NB4 (cell line): ENCODE data around the gene PHACTR3.

Experiments
- DNase-seq: peaks from one replicate; pipeline ENCODE4 v3.0.0; 2010; ENCODE audit warnings: low read depth
- H3K4me3 ChIP-seq: one replicate; pipeline ENCODE4 v1.5.1; 2011; ENCODE audit warnings: mild to moderate bottlenecking, low read depth, low read length, moderate library complexity
- MYC ChIP-seq: IDR thresholded peaks from 2 replicates; pipeline ENCODE4 v1.6.1; 2011; ENCODE audit warnings: low read depth, low read length
- POLR2A ChIP-seq: IDR thresholded peaks from 2 replicates; pipeline ENCODE4 v1.6.1; 2011; ENCODE audit warnings: mild to moderate bottlenecking; ENCODE audit not compliant: insufficient read length; ENCODE audit errors: extremely low read depth
- TF ChIP-seq, protein P1 (sequence below): IDR thresholded peaks from one replicate; pipeline ENCODE4 v1.5.1; 2012; ENCODE audit warnings: low read depth, low read length
- TF ChIP-seq, protein P2 (sequence below): IDR thresholded peaks from 2 replicates; pipeline ENCODE4 v1.6.1; 2011; ENCODE audit warnings: low read depth, low read length

PHACTR3 gene

GRCh38 chr20:59744756-59745155 lies 140.4 kb downstream of the PHACTR3 start:
- H3K4me3 ChIP-seq, result no peak overlapping the region
- no peak for TF ChIP-seq MYC
- TF ChIP-seq, protein P1, sequence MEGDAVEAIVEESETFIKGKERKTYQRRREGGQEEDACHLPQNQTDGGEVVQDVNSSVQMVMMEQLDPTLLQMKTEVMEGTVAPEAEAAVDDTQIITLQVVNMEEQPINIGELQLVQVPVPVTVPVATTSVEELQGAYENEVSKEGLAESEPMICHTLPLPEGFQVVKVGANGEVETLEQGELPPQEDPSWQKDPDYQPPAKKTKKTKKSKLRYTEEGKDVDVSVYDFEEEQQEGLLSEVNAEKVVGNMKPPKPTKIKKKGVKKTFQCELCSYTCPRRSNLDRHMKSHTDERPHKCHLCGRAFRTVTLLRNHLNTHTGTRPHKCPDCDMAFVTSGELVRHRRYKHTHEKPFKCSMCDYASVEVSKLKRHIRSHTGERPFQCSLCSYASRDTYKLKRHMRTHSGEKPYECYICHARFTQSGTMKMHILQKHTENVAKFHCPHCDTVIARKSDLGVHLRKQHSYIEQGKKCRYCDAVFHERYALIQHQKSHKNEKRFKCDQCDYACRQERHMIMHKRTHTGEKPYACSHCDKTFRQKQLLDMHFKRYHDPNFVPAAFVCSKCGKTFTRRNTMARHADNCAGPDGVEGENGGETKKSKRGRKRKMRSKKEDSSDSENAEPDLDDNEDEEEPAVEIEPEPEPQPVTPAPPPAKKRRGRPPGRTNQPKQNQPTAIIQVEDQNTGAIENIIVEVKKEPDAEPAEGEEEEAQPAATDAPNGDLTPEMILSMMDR, result no peak
- no peak for TF ChIP-seq POLR2A
- TF ChIP-seq, protein P2, sequence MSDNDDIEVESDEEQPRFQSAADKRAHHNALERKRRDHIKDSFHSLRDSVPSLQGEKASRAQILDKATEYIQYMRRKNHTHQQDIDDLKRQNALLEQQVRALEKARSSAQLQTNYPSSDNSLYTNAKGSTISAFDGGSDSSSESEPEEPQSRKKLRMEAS, result no peak
- no peak for DNase-seq

- H3K4me3 ChIP-seq, result no peak overlapping the region
- TF ChIP-seq POLR2A (no peak), MYC (no peak)
- TF ChIP-seq, protein P2, result no peak
- no peak for DNase-seq
Measured at GRCh38 chr20:59745201-59745600, 140.9 kb downstream of the PHACTR3 start.

GRCh38 chr20:59745716-59746115 lies 141.4 kb downstream of the PHACTR3 start:
- DNase-seq, result no peak
- no peak overlapping the region for H3K4me3 ChIP-seq
- TF ChIP-seq, protein P1, result no peak
- TF ChIP-seq POLR2A (no peak), MYC (no peak)
- TF ChIP-seq, protein P2, result no peak

GRCh38 chr20:59746155-59746554 lies 141.8 kb downstream of the PHACTR3 start:
- no peak for DNase-seq
- H3K4me3 ChIP-seq, result no peak overlapping the region
- TF ChIP-seq, protein P2, result no peak
- TF ChIP-seq, protein P1, result no peak
- TF ChIP-seq MYC, result no peak
- no peak for TF ChIP-seq POLR2A

- TF ChIP-seq, protein P1, result peak; percentile 29
- TF ChIP-seq, protein P2, result no peak
- no peak overlapping the region for H3K4me3 ChIP-seq
- DNase-seq, result peak; percentile 54
Measured at GRCh38 chr20:59747671-59748515, 143.6 kb downstream of the PHACTR3 start.

DNA sequence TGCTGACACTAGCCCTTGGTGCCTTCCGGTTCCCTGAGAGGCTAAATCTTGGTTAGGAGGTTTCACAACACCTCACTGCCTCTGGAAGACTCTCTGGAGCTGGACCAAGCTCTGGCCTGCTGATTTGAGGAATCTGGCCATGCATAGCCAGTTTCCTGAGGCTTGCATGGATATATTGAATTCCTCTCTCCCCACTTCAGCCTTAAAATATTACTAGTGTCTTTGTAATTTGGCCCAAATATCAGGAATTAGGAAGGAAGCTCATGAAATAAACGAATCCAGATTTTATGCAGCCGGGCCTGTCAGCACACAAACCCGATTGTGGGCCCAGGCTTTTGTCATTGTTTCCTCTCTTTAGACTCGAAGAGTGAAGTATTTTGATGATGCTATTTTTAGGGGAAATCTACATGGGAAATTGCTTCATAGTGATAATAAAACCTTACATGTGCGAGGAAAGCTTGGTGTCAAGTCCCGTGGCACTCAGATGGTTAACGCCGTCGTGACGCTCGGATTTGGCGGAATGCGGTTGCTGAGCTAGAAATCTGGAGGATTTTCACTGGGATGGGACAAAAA lies 144.4 kb downstream of the PHACTR3 start:
- no peak for DNase-seq
- no peak overlapping the region for H3K4me3 ChIP-seq
- TF ChIP-seq, protein P1, result no peak
- TF ChIP-seq, protein P2, result no peak
